ENCODE measurements around the gene COL5A1. TPM values are rescaled to one million over a fixed set of nuclear protein-coding genes. Genes with fewer than 3 reads are reported as not detected.

The COL5A1 gene
- total RNA-seq, 1 experiment from 2014 or later, result 9.5 TPM

GRCh38 chr9:134699343-134699740 lies 57.7 kb downstream of the COL5A1 start:
- Histone ChIP-seq H3K23ac (ENCODE audit: insufficient read length, low read depth, low read length) (no peak overlapping the region), H4K8ac (replicated peaks; ENCODE audit: insufficient read length, low read depth, low read length) (no peak overlapping the region), H2BK15ac (ENCODE audit: low read depth, low read length) (no peak overlapping the region), H4K5ac (ENCODE audit: insufficient read length, low read depth, low read length) (no peak overlapping the region), H3K23me2 (ENCODE audit: insufficient read length, low read depth, low read length, poor library complexity, severe bottlenecking) (no peaks in the 10 kb centered on the region), H3K9me3 (ENCODE audit: control insufficient read depth, low read depth, low read length) (no peaks in the 10 kb centered on the region), H3K56ac (ENCODE audit: insufficient read length, low read depth, low read length) (no peak overlapping the region), H4K20me1 (ENCODE audit: control insufficient read depth, insufficient read depth, insufficient read length) (no peaks in the 10 kb centered on the region), H2BK12ac (ENCODE audit: insufficient read length, low read depth, low read length) (no peak overlapping the region), H3T11ph (ENCODE audit: low read length) (no peak overlapping the region), H3K14ac (ENCODE audit: insufficient read depth, low read length) (no peak overlapping the region), H3K4ac (ENCODE audit: low read depth, low read length) (no peak overlapping the region), H4K91ac (ENCODE audit: insufficient read length, low read depth, low read length) (no peak overlapping the region), H2AK5ac (ENCODE audit: insufficient read length, low read length) (no peak overlapping the region), H2BK5ac (ENCODE audit: insufficient read length, low read length) (no peak overlapping the region), H3K18ac (ENCODE audit: insufficient read length, low read depth, low read length) (no peak overlapping the region), H3K4me2 (ENCODE audit: insufficient read depth, insufficient read length, low read length) (no peak overlapping the region), H3K9ac (ENCODE audit: extremely low read depth, insufficient read length, low read length) (no peak overlapping the region), H3K79me1 (ENCODE audit: insufficient read depth, low read depth, low read length, poor library complexity, severe bottlenecking) (no peaks in the 10 kb centered on the region), H2BK120ac (ENCODE audit: low read depth, low read length, poor library complexity, severe bottlenecking) (no peak overlapping the region), H3K27me3 (ENCODE audit: insufficient read depth, low read length) (no peaks in the 10 kb centered on the region), H2BK20ac (ENCODE audit: low read depth, low read length, poor library complexity, severe bottlenecking) (no peak overlapping the region), H2AFZ (ENCODE audit: low read length) (no peak overlapping the region), H3K27ac (ENCODE audit: insufficient read length, low read depth, low read length) (no peak overlapping the region), H3K4me1 (ENCODE audit: insufficient read depth, low read length) (no peaks in the 10 kb centered on the region), H3K79me2 (ENCODE audit: insufficient read depth, low read length) (no peaks in the 10 kb centered on the region)
- no peak for TF ChIP-seq CTCF (conservative IDR thresholded peaks at IDR 0.05)
- no peaks in the 10 kb centered on the region for H3K27me3 Mint-ChIP-seq (ENCODE audit: low read depth)
- peak overlapping the region in 1 of 3 experiments; percentile 57; a peak in 3 of 7 replicates for H3K27ac Mint-ChIP-seq
- no peak for DNase-seq
- peaks cover 0 to 4% (median 2%) of the 10 kb centered on the region in 3 experiments; a peak in 3 of 7 replicates for H3K36me3 Mint-ChIP-seq (ENCODE audit: insufficient read depth in 1 of 3, low read depth in 3 of 3)
- no peak overlapping the region for H3K4me3 Mint-ChIP-seq
- H3K4me1 Mint-ChIP-seq, result peaks cover 4 to 9% of the 10 kb centered on the region in 2 experiments
- no CpG with 5 or more reads among the region's 6 CpGs for WGBS (ENCODE audit: extremely low coverage, insufficient read length, low lambda C conversion rate)
- no peaks in the 10 kb centered on the region; a peak in 1 of 5 replicates for H3K9me3 Mint-ChIP-seq
